GM23248 (cell line): ENCODE data around the gene PCED1B.

Experiments
- EZH2 ChIP-seq: fragments of 200-600 bp; sonication (generic); IDR thresholded peaks from 2 replicates; pipeline ENCODE4 v1.6.1; 2018; ENCODE audit warnings: antibody characterized with exemption, mild to moderate bottlenecking; ENCODE audit not compliant: insufficient read depth, poor library complexity, severe bottlenecking
- EZH2phosphoT487 ChIP-seq: fragments of 200-600 bp; sonication (generic); IDR thresholded peaks from 2 replicates; pipeline ENCODE4 v1.6.1; 2018; ENCODE audit warnings: antibody characterized with exemption, moderate library complexity, mild to moderate bottlenecking, low read depth; ENCODE audit not compliant: insufficient read depth

GRCh38 chr12:47270782-47271664 lies 191.6 kb downstream of the PCED1B start:
- TF ChIP-seq EZH2phosphoT487 (peak; percentile 98), EZH2 (no peak)
